GM23338 (cell line): ENCODE data around the gene TMEM106C. TPM values are rescaled to one million over a fixed set of nuclear protein-coding genes. Genes with fewer than 3 reads are reported as not detected.

Experiments used
- polyA plus RNA-seq: library from polyadenylated mRNA; unstranded; fragments of >200 nt; fragmentation: Nextera tagmentation; extraction: Ambion mirVana; gene quantifications from 2 replicates; pipeline ENCODE4 v1.2.1, GENCODE V29; 2016
- total RNA-seq: library from RNA; depleted of rRNA; stranded (reverse); fragments of >200 nt; shearing (Covaris generic); gene quantifications from 2 replicates; pipeline ENCODE4 v1.2.3, GENCODE V29; 2014; rRNA removed

Gene TMEM106C
- total and polyA plus RNA-seq, 2 experiments from 2014 or later, result 43.5 to 83.7 TPM

Other genes with a start within 250 kb of the TMEM106C start
- not detected in 2 replicates for gene ENDOU, start 238.1 kb upstream of the TMEM106C start, total RNA-seq
- not detected in 2 replicates for gene ENDOU, start 238.1 kb upstream of the TMEM106C start, polyA plus RNA-seq
- gene RAPGEF3, start 204.7 kb upstream of the TMEM106C start, total RNA-seq, result 10.4 and 11.8 TPM in 2 replicates
- gene RAPGEF3, start 204.7 kb upstream of the TMEM106C start, polyA plus RNA-seq, result 2.3 and 3.0 TPM in 2 replicates
- 9.0 and 16.8 TPM in 2 replicates for gene SLC48A1, start 190.4 kb upstream of the TMEM106C start, total RNA-seq
- 5.8 TPM in 2 replicates for gene SLC48A1, start 190.4 kb upstream of the TMEM106C start, polyA plus RNA-seq
- 55.1 and 60.1 TPM in 2 replicates for gene HDAC7, start 143.7 kb upstream of the TMEM106C start, total RNA-seq
- gene HDAC7, start 143.7 kb upstream of the TMEM106C start, polyA plus RNA-seq, result 37.3 and 41.3 TPM in 2 replicates
- 1.1 and 1.4 TPM in 2 replicates for gene VDR, start 58.6 kb upstream of the TMEM106C start, total RNA-seq
- 0.35 and 0.37 TPM in 2 replicates for gene VDR, start 58.6 kb upstream of the TMEM106C start, polyA plus RNA-seq
- 24.6 and 31.8 TPM in 2 replicates for gene COL2A1, start 40.9 kb downstream of the TMEM106C start, total RNA-seq
- 5.9 and 7.0 TPM in 2 replicates for gene COL2A1, start 40.9 kb downstream of the TMEM106C start, polyA plus RNA-seq
- 23.7 and 27.7 TPM in 2 replicates for gene SENP1, start 142.5 kb downstream of the TMEM106C start, total RNA-seq
- 7.6 and 8.6 TPM in 2 replicates for gene SENP1, start 142.5 kb downstream of the TMEM106C start, polyA plus RNA-seq
- gene PFKM, start 155.8 kb downstream of the TMEM106C start, total RNA-seq, result 78.6 and 82.5 TPM in 2 replicates
- 47.2 and 52.4 TPM in 2 replicates for gene PFKM, start 155.8 kb downstream of the TMEM106C start, polyA plus RNA-seq
- 5.4 and 8.4 TPM in 2 replicates for gene ASB8, start 193.9 kb downstream of the TMEM106C start, total RNA-seq
- gene ASB8, start 193.9 kb downstream of the TMEM106C start, polyA plus RNA-seq, result 5.4 and 6.4 TPM in 2 replicates
- gene CCDC184, start 220.0 kb downstream of the TMEM106C start, total RNA-seq, result 2.8 and 3.7 TPM in 2 replicates
- gene CCDC184, start 220.0 kb downstream of the TMEM106C start, polyA plus RNA-seq, result 1.8 and 2.8 TPM in 2 replicates
- not detected in 2 replicates for gene OR10AD1, start 239.7 kb downstream of the TMEM106C start, total RNA-seq
- gene OR10AD1, start 239.7 kb downstream of the TMEM106C start, polyA plus RNA-seq, result 0.17 TPM in 1 of 2 replicates, not detected in the other